ENCODE measurements around the gene DAB1.

Gene DAB1

GRCh38 chr1:57423656-57424211, at the start of gene DAB1:
Gene DAB1 (minus strand): TSS chr1:57424060. CDS start chr1:57291030, 133,030 bp downstream.
- no peak for DNase-seq

GRCh38 chr1:57473448-57473847, 49.6 kb upstream of the DAB1 start:
- no peak for DNase-seq

GRCh38 chr1:57471995-57472394, 48.1 kb upstream of the DAB1 start:
- DNase-seq, result no peak

- DNase-seq, result no peak
Measured at GRCh38 chr1:57470036-57470435, 46.2 kb upstream of the DAB1 start.

- DNase-seq, result no peak
Measured at GRCh38 chr1:57468641-57469523, 45.0 kb upstream of the DAB1 start.

GRCh38 chr1:57467830-57468229, 44.0 kb upstream of the DAB1 start:
- DNase-seq, result no peak

- DNase-seq, result no peak
Measured at GRCh38 chr1:57464756-57465155, 40.9 kb upstream of the DAB1 start.

GRCh38 chr1:57463343-57463742, 39.5 kb upstream of the DAB1 start:
- no peak for DNase-seq

- DNase-seq, result no peak
Measured at GRCh38 chr1:57461405-57461804, 37.5 kb upstream of the DAB1 start.

- no peak for DNase-seq
Measured at GRCh38 chr1:57451516-57451915, 27.7 kb upstream of the DAB1 start.

GRCh38 chr1:57450981-57451380, 27.1 kb upstream of the DAB1 start:
- no peak for DNase-seq

GRCh38 chr1:57447551-57447950, 23.7 kb upstream of the DAB1 start:
- no peak for DNase-seq

- no peak for DNase-seq
Measured at GRCh38 chr1:57443004-57443403, 19.1 kb upstream of the DAB1 start.

GRCh38 chr1:57440096-57440495, 16.2 kb upstream of the DAB1 start:
- no peak for DNase-seq

- DNase-seq, result no peak
Measured at GRCh38 chr1:57431400-57431799, 7.5 kb upstream of the DAB1 start.

- peak; percentile 7 for DNase-seq
Measured at GRCh38 chr1:57424231-57425027, 569 bp upstream of the DAB1 start.

GRCh38 chr1:57423135-57423655, 665 bp downstream of the DAB1 start:
- no peak for DNase-seq

GRCh38 chr1:57422271-57423134, 1.4 kb downstream of the DAB1 start:
- peak; percentile 3 for DNase-seq

- no peak for DNase-seq
Measured at GRCh38 chr1:57421806-57422205, 2.1 kb downstream of the DAB1 start.

- DNase-seq, result no peak
Measured at GRCh38 chr1:57420981-57421785, 2.7 kb downstream of the DAB1 start.

GRCh38 chr1:57418971-57419370, 4.9 kb downstream of the DAB1 start:
- DNase-seq, result no peak

- DNase-seq, result no peak
Measured at GRCh38 chr1:57411262-57411661, 12.6 kb downstream of the DAB1 start.
